A549 (cell line): ENCODE data around the gene ADTRP.

ENCODE experiments used
- CHD2 ChIP-seq: fragments of 150-350 bp; IDR thresholded peaks from 2 replicates; pipeline ENCODE4 v1.6.1; 2014; ENCODE audit warnings: low read length; ENCODE audit not compliant: partially characterized antibody
- CTCF ChIP-seq: fragments of >200 bp; sonication (Bioruptor Twin); formaldehyde crosslinking; IDR thresholded peaks from 3 replicates; pipeline ENCODE4 v1.5.1; 2016
- EP300 ChIP-seq, 2 experiments: fragments of >200 bp; sonication (Bioruptor Twin); formaldehyde crosslinking; IDR thresholded peaks; 2 replicates in 1 of 2; 3 replicates in 1 of 2; pipeline ENCODE4 v1.6.1; 2016 to 2017
- JUN ChIP-seq, 2 experiments: fragments of >200 bp; sonication (Bioruptor Twin); formaldehyde crosslinking; IDR thresholded peaks; 2 replicates in 1 of 2; 3 replicates in 1 of 2; pipeline ENCODE4 v1.6.1; 2016 to 2017
- KDM1A ChIP-seq: fragments of 200-600 bp; sonication (generic); IDR thresholded peaks from 2 replicates; pipeline ENCODE4 v1.6.1; 2016; ENCODE audit warnings: low read depth, mild to moderate bottlenecking
- MAX ChIP-seq: IDR thresholded peaks from 2 replicates; pipeline ENCODE4 v1.6.1; 2012
- MAZ ChIP-seq: fragments of 150-350 bp; IDR thresholded peaks from 2 replicates; pipeline ENCODE4 v1.6.1; 2014; ENCODE audit warnings: antibody characterized with exemption, low read depth, low read length, borderline replicate concordance
- POLR2A ChIP-seq: IDR thresholded peaks from 2 replicates; pipeline ENCODE4 v1.6.1; 2012; ENCODE audit warnings: mild to moderate bottlenecking, low read length
- RCOR1 ChIP-seq: fragments of 150-350 bp; IDR thresholded peaks from 2 replicates; pipeline ENCODE4 v1.6.1; 2014; ENCODE audit warnings: antibody characterized with exemption, low read length, low read depth
- TP53 ChIP-seq: fragments of 250-450 bp; sonication (Bioruptor Pico); IDR thresholded peaks from 2 replicates; pipeline ENCODE4 v1.5.0; 2021; ENCODE audit warnings: mild to moderate bottlenecking, moderate library complexity
- TF ChIP-seq, protein P1 (sequence below): IDR thresholded peaks from 2 replicates; pipeline ENCODE4 v1.6.1; 2012

- no peak for TF ChIP-seq RCOR1
- no peak for TF ChIP-seq JUN (IDR thresholded peaks at IDR 0.05)
- TF ChIP-seq TP53 (CRISPR knock-in tag), result no peak
- TF ChIP-seq CTCF, result no peak
- TF ChIP-seq, protein P1, sequence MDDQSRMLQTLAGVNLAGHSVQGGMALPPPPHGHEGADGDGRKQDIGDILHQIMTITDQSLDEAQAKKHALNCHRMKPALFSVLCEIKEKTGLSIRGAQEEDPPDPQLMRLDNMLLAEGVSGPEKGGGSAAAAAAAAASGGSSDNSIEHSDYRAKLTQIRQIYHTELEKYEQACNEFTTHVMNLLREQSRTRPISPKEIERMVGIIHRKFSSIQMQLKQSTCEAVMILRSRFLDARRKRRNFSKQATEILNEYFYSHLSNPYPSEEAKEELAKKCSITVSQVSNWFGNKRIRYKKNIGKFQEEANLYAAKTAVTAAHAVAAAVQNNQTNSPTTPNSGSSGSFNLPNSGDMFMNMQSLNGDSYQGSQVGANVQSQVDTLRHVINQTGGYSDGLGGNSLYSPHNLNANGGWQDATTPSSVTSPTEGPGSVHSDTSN, result no peak
- TF ChIP-seq POLR2A, result no peak
- no peak for TF ChIP-seq CHD2
- TF ChIP-seq KDM1A, result no peak
- TF ChIP-seq EP300 (IDR thresholded peaks at IDR 0.05), result no peak
- TF ChIP-seq MAX, result no peak
- TF ChIP-seq MAZ, result no peak
These were observed 5.7 kb upstream of the ADTRP start for GRCh38 chr6:11784341-11784740.
